HG03354 (cell line): ENCODE results near the gene SPRY4.
A peak's percentile ranks its signal among the peaks of the same experiment; 100 is the strongest.
"Not testable (repeated sequence)": the region's sequence is repeated elsewhere in the genome, so short reads cannot be mapped to it uniquely, and the experiment has no call there.

Experiments used
- ATAC-seq: cut with Tn5 transposase; IDR thresholded peaks from one replicate; pipeline ENCODE4 v1.9.1; 2021; ENCODE audit warnings: mild to moderate bottlenecking; ENCODE audit not compliant: unreplicated experiment, poor library complexity, severe bottlenecking

The SPRY4 gene

GRCh38 chr5:142298789-142299188 lies 26.0 kb downstream of the SPRY4 start:
- ATAC-seq = no peak

- ATAC-seq = not testable (repeated sequence)
Measured at GRCh38 chr5:142297786-142298185, 27.0 kb downstream of the SPRY4 start.

GRCh38 chr5:142296914-142297417 lies 27.9 kb downstream of the SPRY4 start:
- ATAC-seq = no peak

GRCh38 chr5:142295960-142296860 lies 28.6 kb downstream of the SPRY4 start:
- no peak for ATAC-seq

- no peak for ATAC-seq
Measured at GRCh38 chr5:142295084-142295758, 29.6 kb downstream of the SPRY4 start.

GRCh38 chr5:142293486-142293885 lies 31.3 kb downstream of the SPRY4 start:
- no peak for ATAC-seq

GRCh38 chr5:142292808-142293207 lies 32.0 kb downstream of the SPRY4 start:
- no peak for ATAC-seq

GRCh38 chr5:142292249-142292648 lies 32.6 kb downstream of the SPRY4 start:
- ATAC-seq = no peak

GRCh38 chr5:142290577-142291299 lies 34.1 kb downstream of the SPRY4 start:
- ATAC-seq = no peak

- no peak for ATAC-seq
Measured at GRCh38 chr5:142289708-142290576, 34.9 kb downstream of the SPRY4 start.

GRCh38 chr5:142287973-142288313 lies 36.9 kb downstream of the SPRY4 start:
- ATAC-seq = peak; percentile 84

- ATAC-seq = peak; percentile 75
Measured at GRCh38 chr5:142287096-142287972, 37.5 kb downstream of the SPRY4 start.

GRCh38 chr5:142286111-142286510 lies 38.7 kb downstream of the SPRY4 start:
- no peak for ATAC-seq

- no peak for ATAC-seq
Measured at GRCh38 chr5:142283304-142283703, 41.5 kb downstream of the SPRY4 start.

- no peak for ATAC-seq
Measured at GRCh38 chr5:142281966-142282365, 42.9 kb downstream of the SPRY4 start.

GRCh38 chr5:142281008-142281367 lies 43.8 kb downstream of the SPRY4 start:
- ATAC-seq = no peak

GRCh38 chr5:142280066-142281007 lies 44.5 kb downstream of the SPRY4 start:
- no peak for ATAC-seq

- no peak for ATAC-seq
Measured at GRCh38 chr5:142278627-142279026, 46.2 kb downstream of the SPRY4 start.
